SKM-1 (cell line): ENCODE results near the gene TIGD4.

Source experiments
- DNase-seq: peaks from one replicate; lab custom pipeline; 2025; ENCODE audit not compliant: unreplicated experiment; lab: John Stamatoyannopoulos, UW

TIGD4 gene

GRCh38 chr4:152727784-152728183 is 51.7 kb downstream of the TIGD4 start:
- DNase-seq = no peak

DNA sequence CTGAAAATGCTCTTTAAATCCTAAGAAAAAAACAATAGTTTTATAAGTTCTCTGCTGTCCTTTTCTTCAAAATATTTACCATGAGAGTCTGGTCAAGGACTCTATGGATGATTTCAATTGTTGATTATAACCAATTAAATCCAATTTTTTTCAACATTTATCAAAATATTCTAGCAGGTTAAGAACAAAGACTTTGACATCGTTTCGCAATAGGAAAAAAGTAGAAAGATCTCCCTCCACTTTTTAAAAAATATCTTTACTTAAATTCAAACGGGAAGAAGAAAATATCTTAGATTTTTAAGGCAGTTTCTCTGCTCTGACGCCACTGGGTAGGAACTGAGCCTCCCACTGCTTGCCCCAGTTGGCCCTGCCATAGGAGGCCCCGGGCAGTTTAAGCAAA is 55.0 kb downstream of the TIGD4 start:
- DNase-seq = no peak

DNA sequence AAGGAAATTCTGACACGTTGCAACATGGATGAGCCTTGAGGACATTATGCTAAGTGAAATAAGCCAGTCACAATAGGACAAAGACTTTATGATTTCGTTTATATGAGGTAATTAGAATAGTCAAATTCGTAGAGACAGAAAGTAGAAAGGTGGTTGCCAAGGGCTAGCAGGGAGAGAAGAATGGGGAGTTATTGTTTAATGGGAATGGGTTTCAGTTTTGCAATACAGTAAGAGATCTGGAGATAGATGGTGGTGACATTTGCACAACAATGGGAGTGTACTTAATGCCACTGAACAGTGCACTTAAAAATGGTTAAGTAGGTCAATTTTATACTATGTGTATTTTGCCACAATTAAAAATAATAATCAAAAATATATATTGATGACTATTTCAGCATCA is 56.3 kb downstream of the TIGD4 start:
- DNase-seq = no peak

GRCh38 chr4:152719801-152720556 is 59.6 kb downstream of the TIGD4 start:
- no peak for DNase-seq
